Spleen (tissue), 11 donors: Measurements from ENCODE around the gene NRXN3. TPM values are rescaled to one million over a fixed set of nuclear protein-coding genes. Genes with fewer than 3 reads are reported as not detected.

ENCODE experiments used
- DNase-seq: peaks from one replicate; pipeline ENCODE4 v3.0.0-alpha.2; 2020
- H3K27ac ChIP-seq, 8 donors: fragments of 200-600 bp; sonication (generic) in 7 of 8; 1 replicate in 4 of 8; 2 replicates in 4 of 8; pipeline versions ENCODE4 v1.5.0 to v1.8.0; 2016 to 2021; ENCODE audit warnings: inconsistent platforms in 4 of 8, mild to moderate bottlenecking in 4 of 8, moderate library complexity in 1 of 8
- H3K27me3 ChIP-seq, 7 donors: fragments of 200-600 bp; sonication (generic) in 6 of 7; replicated peaks in 1 of 7; 1 replicate in 4 of 7; 2 replicates in 3 of 7; pipeline versions ENCODE4 v1.5.0 to v1.8.0; 2016 to 2021; ENCODE audit warnings: inconsistent platforms in 3 of 7, mild to moderate bottlenecking in 1 of 7
- H3K36me3 ChIP-seq, 6 donors: fragments of 200-600 bp; sonication (generic) in 5 of 6; 1 replicate in 4 of 6; 2 replicates in 2 of 6; pipeline versions ENCODE4 v1.5.0 to v1.8.0; 2016 to 2021; ENCODE audit warnings: inconsistent platforms in 2 of 6
- H3K4me1 ChIP-seq, 6 donors: fragments of 200-600 bp; sonication (generic) in 5 of 6; 1 replicate in 3 of 6; 2 replicates in 3 of 6; pipeline versions ENCODE4 v1.5.0 to v1.8.0; 2016 to 2021; ENCODE audit warnings: inconsistent platforms in 3 of 6
- H3K4me3 ChIP-seq, 8 donors: fragments of 200-600 bp; sonication (generic) in 7 of 8; 1 replicate in 4 of 8; 2 replicates in 4 of 8; pipeline versions ENCODE4 v1.5.0 to v1.8.0; 2016 to 2021; ENCODE audit warnings: inconsistent platforms in 4 of 8, mild to moderate bottlenecking in 4 of 8, moderate library complexity in 2 of 8
- H3K9me3 ChIP-seq, 8 donors: fragments of 200-600 bp; sonication (generic) in 7 of 8; 1 replicate in 4 of 8; 2 replicates in 4 of 8; pipeline versions ENCODE4 v1.5.0 to v1.8.0; 2016 to 2021; ENCODE audit warnings: inconsistent platforms in 4 of 8
- POLR2A ChIP-seq, 3 donors: fragments of 450-650 bp; IDR thresholded peaks; one replicate each; pipeline ENCODE4 v1.5.1; 2017; ENCODE audit warnings: antibody characterized with exemption in 3 of 3, mild to moderate bottlenecking in 1 of 3
- POLR2AphosphoS5 ChIP-seq, 3 donors: sonication (generic); formaldehyde crosslinking; IDR thresholded peaks; one replicate each; pipeline ENCODE4 v1.5.1; 2017; ENCODE audit warnings: antibody characterized with exemption in 3 of 3
- WGBS, 5 donors: extraction: QIAGEN DNeasy Blood & Tissue Kit in 3 of 5; methylation state at CpG; one replicate each; pipeline versions ENCODE4 v1.1.5 to v1.1.7; 2013 to 2018; 5-methylcytosine and 5-hydroxymethylcytosine counted together
- intact Hi-C: fragments of 100-400 bp; cut with DNase I; formaldehyde crosslinking; loops from one replicate; pipeline ENCODE4 v1.15.0; 2023; ENCODE audit warnings: low total_unique reads
- polyA plus RNA-seq, 3 donors: library from polyadenylated mRNA; stranded (reverse); fragments of 200-250 nt; gene quantifications; one replicate each; pipeline ENCODE4 v1.2.1, GENCODE V29; 2013
- total RNA-seq, 7 donors: library from RNA; depleted of rRNA in 3 of 7; stranded (reverse); fragments of >200 nt in 3 of 7; fragmentation: NEBNext Ultra II Directional in 4 of 7; extraction: Animal tissue kit (Norgen Biotek cat#: 25700) in 4 of 7; gene quantifications; one replicate each; pipeline versions ENCODE4 v1.1.0 to v1.2.1, GENCODE V29; 2016 to 2021
- TF ChIP-seq, protein P1 (sequence below), 11 experiments: fragments of 200-600 bp in 7 of 11; fragments of 450-650 bp in 4 of 11; sonication (generic) in 4 of 11; IDR thresholded peaks in 8 of 11; conservative IDR thresholded peaks in 3 of 11; 1 replicate in 7 of 11; 2 replicates in 4 of 11; pipeline versions ENCODE4 v1.4.0 to v1.8.0; 2016 to 2021; ENCODE audit warnings: antibody characterized with exemption in 11 of 11, inconsistent platforms in 4 of 11, mild to moderate bottlenecking in 1 of 11
- donor health status: healthy with polysubstance abuse.
- donor health status: DM: no; HTN: no; CAD: no; lungs with moderate emphysema.
- donor health status: DM: no; HTN: no; CAD: no.
- donor health status: Bipolar disorder and iron deficiency.
- donor health status: healthy.
- donor health status: DM: no; HTN: no; CAD: no.
- donor health status: DM: yes; HTN: yes; CAD: no.

The NRXN3 gene
- total and polyA plus RNA-seq, 10 donors: 0.21 to 11.5 (median 1.6) TPM

DNA sequence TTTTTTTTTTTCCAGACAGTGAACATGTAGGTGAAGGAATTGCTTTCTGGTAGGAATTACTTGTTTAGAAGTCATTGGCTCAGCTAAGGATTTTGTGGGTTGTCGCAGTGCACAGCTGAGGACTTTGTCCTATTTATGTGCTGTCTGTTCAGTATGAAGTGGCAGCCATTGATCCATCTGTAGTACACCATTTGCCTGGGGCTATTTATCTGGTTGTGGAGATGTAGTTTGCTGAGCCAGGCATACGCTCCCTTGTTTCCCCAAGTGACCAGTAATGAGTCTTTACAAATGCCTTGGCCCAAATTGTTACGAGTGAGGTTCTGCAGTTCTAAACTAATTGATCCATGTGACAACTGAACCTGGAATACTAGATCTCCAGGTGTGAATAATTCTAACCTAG, 140.1 kb downstream of the NRXN3 start:
- peaks cover 0 to 11% (median 0%) of the 10 kb centered on the region in 7 donors for H3K27me3 ChIP-seq
- DNase-seq: no peak
- H3K9me3 ChIP-seq: no peaks in the 10 kb centered on the region
- H3K4me3 ChIP-seq: no peak overlapping the region
- intact Hi-C loops: no loop called here
- TF ChIP-seq POLR2A (IDR thresholded peaks at IDR 0.05) (no peak), POLR2AphosphoS5 (IDR thresholded peaks at IDR 0.05) (no peak)
- TF ChIP-seq, protein P1, sequence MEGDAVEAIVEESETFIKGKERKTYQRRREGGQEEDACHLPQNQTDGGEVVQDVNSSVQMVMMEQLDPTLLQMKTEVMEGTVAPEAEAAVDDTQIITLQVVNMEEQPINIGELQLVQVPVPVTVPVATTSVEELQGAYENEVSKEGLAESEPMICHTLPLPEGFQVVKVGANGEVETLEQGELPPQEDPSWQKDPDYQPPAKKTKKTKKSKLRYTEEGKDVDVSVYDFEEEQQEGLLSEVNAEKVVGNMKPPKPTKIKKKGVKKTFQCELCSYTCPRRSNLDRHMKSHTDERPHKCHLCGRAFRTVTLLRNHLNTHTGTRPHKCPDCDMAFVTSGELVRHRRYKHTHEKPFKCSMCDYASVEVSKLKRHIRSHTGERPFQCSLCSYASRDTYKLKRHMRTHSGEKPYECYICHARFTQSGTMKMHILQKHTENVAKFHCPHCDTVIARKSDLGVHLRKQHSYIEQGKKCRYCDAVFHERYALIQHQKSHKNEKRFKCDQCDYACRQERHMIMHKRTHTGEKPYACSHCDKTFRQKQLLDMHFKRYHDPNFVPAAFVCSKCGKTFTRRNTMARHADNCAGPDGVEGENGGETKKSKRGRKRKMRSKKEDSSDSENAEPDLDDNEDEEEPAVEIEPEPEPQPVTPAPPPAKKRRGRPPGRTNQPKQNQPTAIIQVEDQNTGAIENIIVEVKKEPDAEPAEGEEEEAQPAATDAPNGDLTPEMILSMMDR (IDR thresholded peaks at IDR 0.05 in 8 of 11, conservative IDR thresholded peaks at IDR 0.05 in 3 of 11): no peak
- no peaks in the 10 kb centered on the region for H3K36me3 ChIP-seq
- WGBS, 5 donors: 76 to 92% (median 81%) methylated on average over 3 of the region's 3 CpGs
- peaks cover 0 to 5% (median 0%) of the 10 kb centered on the region in 6 donors for H3K4me1 ChIP-seq
- H3K27ac ChIP-seq: no peak overlapping the region

DNA sequence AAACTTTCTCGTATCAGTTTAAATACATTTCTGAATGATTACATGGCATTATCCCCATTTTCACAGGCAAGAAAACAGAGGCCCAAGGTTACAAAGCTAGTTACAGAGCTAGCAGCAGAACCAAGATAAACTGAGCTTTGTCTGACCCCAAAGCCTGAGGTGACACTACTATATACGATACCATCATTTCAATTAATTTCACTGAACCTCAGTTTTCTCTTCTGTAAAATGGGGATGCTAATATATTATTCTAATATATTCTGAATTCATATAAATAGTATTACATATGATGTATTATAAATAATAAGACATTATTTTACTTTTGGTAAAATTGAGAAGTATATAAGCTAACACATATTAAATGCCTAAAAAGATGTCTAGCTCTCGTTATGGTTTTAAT, 143.3 kb downstream of the NRXN3 start:
- Histone ChIP-seq H3K27ac (no peak overlapping the region), H3K36me3 (no peaks in the 10 kb centered on the region), H3K9me3 (no peaks in the 10 kb centered on the region), H3K4me1 (peaks cover 0 to 5% (median 0%) of the 10 kb centered on the region in 6 donors), H3K27me3 (peaks cover 0 to 33% (median 0%) of the 10 kb centered on the region in 7 donors), H3K4me3 (no peak overlapping the region)
- no peak for DNase-seq
- TF ChIP-seq POLR2A (IDR thresholded peaks at IDR 0.05): no peak
- TF ChIP-seq, protein P1 (IDR thresholded peaks at IDR 0.05 in 8 of 11, conservative IDR thresholded peaks at IDR 0.05 in 3 of 11): no peak
- no peak for TF ChIP-seq POLR2AphosphoS5 (IDR thresholded peaks at IDR 0.05)
- WGBS, 5 donors: 87 to 93% (median 89%) methylated on average over 3 of the region's 3 CpGs
- intact Hi-C loops: no loop called here

DNA sequence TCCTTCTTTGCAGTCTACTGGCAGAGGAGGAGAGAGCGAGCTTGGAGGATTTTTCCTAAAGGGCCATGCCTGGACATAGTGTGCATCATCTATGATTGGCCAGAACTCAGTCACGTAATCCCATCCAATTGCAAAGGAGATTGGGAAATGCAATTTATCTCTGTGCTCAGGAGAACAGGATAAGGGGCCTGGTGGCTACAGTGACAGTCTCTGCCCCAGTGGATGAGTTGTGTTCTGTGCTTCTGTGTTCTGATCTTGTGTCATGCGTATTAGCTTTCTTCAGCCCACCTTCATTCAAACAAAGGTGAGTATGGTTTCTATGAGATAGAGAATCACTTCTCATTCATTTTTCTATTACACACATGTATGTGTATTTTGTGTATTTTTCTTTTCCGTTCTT, 144.3 kb downstream of the NRXN3 start:
- no peak overlapping the region for H3K27ac ChIP-seq
- TF ChIP-seq, protein P1 (IDR thresholded peaks at IDR 0.05 in 8 of 11, conservative IDR thresholded peaks at IDR 0.05 in 3 of 11): no peak
- TF ChIP-seq POLR2AphosphoS5 (IDR thresholded peaks at IDR 0.05) (no peak), POLR2A (IDR thresholded peaks at IDR 0.05) (no peak)
- peaks cover 0 to 42% (median 0%) of the 10 kb centered on the region in 7 donors for H3K27me3 ChIP-seq
- WGBS, 5 donors: 68 to 92% (median 84%) methylated on average over 4 of the region's 4 CpGs
- no peaks in the 10 kb centered on the region for H3K9me3 ChIP-seq
- H3K4me1 ChIP-seq: peaks cover 0 to 5% (median 0%) of the 10 kb centered on the region in 6 donors
- no peak overlapping the region for H3K4me3 ChIP-seq
- intact Hi-C loops: no loop called here
- DNase-seq: no peak
- no peaks in the 10 kb centered on the region for H3K36me3 ChIP-seq

DNA sequence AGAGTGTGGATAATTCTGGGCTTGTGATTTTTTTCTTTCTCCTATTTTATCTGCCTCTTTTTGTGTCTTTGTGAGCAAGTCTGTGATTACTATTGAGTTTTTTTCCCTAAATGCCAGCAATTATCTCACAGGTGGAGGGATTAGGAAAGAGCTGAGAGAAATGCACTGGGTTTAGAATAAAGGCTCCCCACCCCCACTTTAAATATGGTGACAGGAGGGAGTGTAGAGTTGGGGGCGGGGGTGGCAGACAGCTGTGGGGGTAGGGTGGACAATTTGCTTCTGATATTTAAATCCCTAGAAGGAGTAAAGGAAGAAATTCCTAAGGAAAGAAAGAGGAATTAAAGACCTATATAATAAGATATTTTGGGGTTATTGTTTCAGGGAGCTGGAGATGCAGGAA, 145.9 kb downstream of the NRXN3 start:
- WGBS, 5 donors: 55 to 76% (median 62%) methylated on average over 1 of the region's 1 CpG
- H3K27ac ChIP-seq: no peak overlapping the region
- peaks cover 0 to 5% (median 0%) of the 10 kb centered on the region in 6 donors for H3K4me1 ChIP-seq
- DNase-seq: no peak
- peaks cover 0 to 53% (median 0%) of the 10 kb centered on the region in 7 donors for H3K27me3 ChIP-seq
- no peak overlapping the region for H3K4me3 ChIP-seq
- no peaks in the 10 kb centered on the region for H3K36me3 ChIP-seq
- intact Hi-C loops: no loop called here
- no peaks in the 10 kb centered on the region for H3K9me3 ChIP-seq
- no peak for TF ChIP-seq POLR2AphosphoS5 (IDR thresholded peaks at IDR 0.05)

DNA sequence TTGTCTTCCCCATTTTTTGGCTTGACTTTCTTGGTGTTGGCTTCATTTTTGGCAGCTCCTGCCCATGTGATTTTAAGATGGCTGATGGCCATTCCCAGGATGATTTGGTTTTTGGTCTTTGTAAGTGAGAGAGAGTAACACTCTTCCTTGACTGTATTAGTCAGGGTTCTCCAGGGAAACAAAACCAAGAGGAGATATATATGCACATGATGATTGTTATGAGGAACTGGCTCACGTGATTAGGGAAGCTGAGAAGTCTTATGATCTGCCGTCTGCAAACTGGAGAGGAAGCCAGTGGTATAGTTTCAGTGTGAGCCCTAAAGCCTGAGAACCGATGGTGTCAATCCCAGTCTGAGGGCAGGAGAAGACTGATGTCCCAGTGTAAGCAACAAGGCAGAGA, 146.6 kb downstream of the NRXN3 start:
- WGBS, 5 donors: 17 to 57% (median 41%) methylated on average over 3 of the region's 3 CpGs
- no peaks in the 10 kb centered on the region for H3K9me3 ChIP-seq
- peaks cover 0 to 5% (median 0%) of the 10 kb centered on the region in 6 donors for H3K4me1 ChIP-seq
- H3K27me3 ChIP-seq: peaks cover 0 to 61% (median 0%) of the 10 kb centered on the region in 7 donors
- TF ChIP-seq POLR2A (IDR thresholded peaks at IDR 0.05) (no peak), POLR2AphosphoS5 (IDR thresholded peaks at IDR 0.05) (no peak)
- TF ChIP-seq, protein P1 (IDR thresholded peaks at IDR 0.05 in 8 of 11, conservative IDR thresholded peaks at IDR 0.05 in 3 of 11): no peak
- H3K36me3 ChIP-seq: no peaks in the 10 kb centered on the region
- no peak for DNase-seq
- intact Hi-C loops: no loop called here
- no peak overlapping the region for H3K27ac ChIP-seq
- H3K4me3 ChIP-seq: no peak overlapping the region
